ENCODE results near the gene TRIM56.

DNA sequence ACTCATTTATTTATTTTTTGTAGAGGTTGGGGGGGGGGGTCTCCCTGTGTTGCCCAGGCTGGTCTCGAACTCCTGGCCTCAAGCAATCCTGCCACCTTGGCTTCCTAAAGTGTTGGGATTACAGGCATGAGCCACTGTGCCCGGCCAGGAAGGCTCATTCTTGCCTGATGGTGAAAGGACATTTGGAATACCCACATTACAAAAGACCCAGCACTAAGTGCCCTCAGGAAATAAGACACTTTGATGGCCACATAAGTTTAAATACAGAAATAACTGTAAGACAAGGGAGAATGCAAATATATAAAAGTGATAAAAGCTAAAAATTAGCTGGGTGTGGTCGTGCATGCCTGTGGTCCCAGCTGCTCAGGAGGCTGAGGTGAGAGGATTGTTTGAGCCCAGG, 33.6 kb downstream of the TRIM56 start:
- TF ChIP-seq POLR2A (IDR thresholded peaks at IDR 0.05; ENCODE audit: low read length) (no peak), GATA1 (IDR thresholded peaks at IDR 0.05; ENCODE audit: low read depth, low read length) (no peak)

All from erythroblast (primary cell).